ENCODE data around the gene NUP62CL.
"Not testable (repeated sequence)": the region's sequence is repeated elsewhere in the genome, so short reads cannot be mapped to it uniquely, and the experiment has no call there.

- not testable (repeated sequence) for TF ChIP-seq CTCF (IDR thresholded peaks at IDR 0.05); POLR2A (IDR thresholded peaks at IDR 0.05; ENCODE audit: low read depth); EP300 (IDR thresholded peaks at IDR 0.05)
These were observed 8.2 kb downstream of the NUP62CL start for GRCh38 chrX:107198074-107198473.

Measured in esophagus muscularis mucosa (tissue), 4 donors.